ENCODE data around the gene MRPS14.
"Not testable (repeated sequence)": the region's sequence is repeated elsewhere in the genome, so short reads cannot be mapped to it uniquely, and the experiment has no call there.

Gene MRPS14

DNA sequence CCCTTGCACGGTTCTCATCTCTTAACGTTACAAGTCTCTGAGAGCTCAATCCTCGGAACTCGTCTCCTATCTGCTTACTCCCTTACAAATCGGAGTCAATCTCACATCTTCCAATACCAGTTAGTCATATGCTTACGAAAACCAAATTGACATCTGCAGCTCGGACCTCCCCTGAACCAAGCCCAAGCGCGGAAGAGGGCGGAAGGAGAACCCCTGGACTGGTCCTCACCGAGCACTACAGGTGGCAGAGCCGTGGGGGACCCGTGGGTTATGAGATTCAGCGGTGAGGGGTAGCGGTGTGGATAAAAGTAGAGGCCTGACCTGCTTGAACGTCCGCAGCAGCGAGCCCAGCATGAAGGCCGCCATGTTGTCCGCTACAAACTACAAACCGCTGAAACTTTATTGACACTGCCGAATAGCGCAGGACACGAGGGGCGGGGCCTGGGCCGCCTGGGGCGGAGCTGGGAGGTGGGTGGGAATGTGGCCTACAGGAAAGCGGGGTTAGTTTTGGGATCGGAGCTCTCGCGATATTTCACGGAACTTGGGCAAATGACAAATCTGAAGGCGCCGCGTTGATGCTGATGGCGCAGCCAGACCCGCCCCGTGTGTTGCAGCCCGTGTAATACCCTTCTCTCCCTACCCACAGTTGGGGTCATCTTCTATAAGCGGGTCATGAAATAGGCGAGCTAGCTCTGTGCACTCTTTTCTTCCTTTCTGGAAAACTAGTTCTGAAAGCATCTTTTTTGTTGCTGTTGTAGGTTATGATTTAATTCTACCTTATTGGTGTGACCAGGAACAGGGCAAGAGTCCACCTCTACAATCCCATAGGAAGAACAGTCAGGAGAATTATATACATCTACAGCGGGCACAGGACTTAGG is at the start of gene MRPS14:
MRPS14 (minus strand) TSS at position 383 of the 879 bp plus-strand sequence; CDS start at position 366, 17 bp downstream.
- DNase-seq, result peak; percentile 97

GRCh38 chr1:175072099-175072951 is 49.1 kb upstream of the MRPS14 start:
- no peak for DNase-seq

GRCh38 chr1:175071276-175071943 is 48.2 kb upstream of the MRPS14 start:
- no peak for DNase-seq

- no peak for DNase-seq
Observed at GRCh38 chr1:175070818-175071217, 47.6 kb upstream of the MRPS14 start.

- no peak for DNase-seq
Observed at GRCh38 chr1:175067362-175068106, 44.3 kb upstream of the MRPS14 start, which contains the start of gene TNN. Gene TNN (plus strand): TSS chr1:175067833. CDS start chr1:175077419, 9,586 bp downstream.

DNA sequence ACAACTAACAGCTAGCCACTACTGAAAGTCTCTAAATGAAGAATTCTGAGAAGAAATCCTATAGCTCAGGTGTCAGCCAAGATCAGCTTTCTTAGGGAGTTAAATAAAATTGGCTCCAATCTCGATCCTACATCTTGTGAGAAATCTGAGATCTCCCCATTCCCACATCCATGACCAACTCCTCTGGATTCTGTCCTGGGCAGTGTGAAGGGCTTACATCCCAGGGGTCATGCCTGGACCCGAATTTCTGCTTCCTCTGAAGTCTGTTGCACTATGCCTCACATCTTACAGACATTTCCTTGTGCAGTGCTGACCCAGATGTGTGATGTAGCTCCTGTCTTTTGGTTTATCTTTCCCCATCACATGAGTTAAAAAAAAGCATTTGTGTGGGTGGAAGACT is 39.6 kb upstream of the MRPS14 start:
- DNase-seq, result no peak

- DNase-seq, result no peak
Observed at GRCh38 chr1:175062339-175062738, 39.1 kb upstream of the MRPS14 start.

DNA sequence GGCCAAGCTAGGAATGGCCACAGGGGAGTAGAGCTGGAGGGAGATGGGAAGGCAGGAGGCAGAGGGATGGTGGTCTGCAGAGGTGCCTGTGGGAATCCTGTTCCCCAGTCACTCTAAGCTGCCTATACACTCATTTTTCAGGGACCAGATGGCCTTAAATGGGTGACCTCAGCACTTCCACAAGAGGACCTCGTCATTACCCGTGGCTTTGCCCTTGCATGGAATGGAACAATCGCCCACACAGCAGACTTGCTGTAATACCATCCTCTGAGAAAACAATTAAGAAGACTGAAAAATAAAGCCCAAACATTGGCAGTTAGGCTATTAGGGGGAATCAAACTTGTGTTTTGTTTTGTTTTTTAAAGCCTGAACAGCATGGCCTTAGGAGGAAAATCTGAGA is 31.5 kb upstream of the MRPS14 start:
- no peak for DNase-seq

- no peak for DNase-seq
Observed at GRCh38 chr1:175050992-175051391, 27.8 kb upstream of the MRPS14 start.

DNA sequence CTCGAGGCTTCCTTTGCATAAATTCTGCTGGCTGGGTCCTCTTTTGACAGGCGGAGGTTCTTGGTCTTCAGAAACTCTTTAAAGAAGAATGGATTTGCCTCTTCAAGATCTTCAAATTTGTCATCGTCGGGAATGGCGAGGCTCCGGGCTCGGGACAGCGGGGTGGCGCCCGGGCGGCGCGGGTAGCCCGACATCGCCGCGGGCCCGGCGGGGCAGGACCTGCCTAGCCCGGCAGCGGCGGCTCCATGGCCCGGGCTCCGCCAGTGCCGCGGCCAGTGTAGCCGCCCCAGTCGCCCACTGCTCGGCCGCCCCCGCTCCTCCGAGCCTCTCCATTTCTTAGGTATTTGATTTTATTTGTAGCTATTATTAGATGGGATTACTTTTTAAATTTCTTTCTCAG is 22.3 kb upstream of the MRPS14 start:
- no peak for DNase-seq

- DNase-seq, result no peak
Observed at GRCh38 chr1:175045097-175045496, 21.9 kb upstream of the MRPS14 start.

- not testable (repeated sequence) for DNase-seq
Observed at GRCh38 chr1:175044591-175044990, 21.4 kb upstream of the MRPS14 start.

GRCh38 chr1:175043824-175044223 is 20.6 kb upstream of the MRPS14 start:
- DNase-seq, result no peak

GRCh38 chr1:175042650-175043049 is 19.4 kb upstream of the MRPS14 start:
- no peak for DNase-seq

DNA sequence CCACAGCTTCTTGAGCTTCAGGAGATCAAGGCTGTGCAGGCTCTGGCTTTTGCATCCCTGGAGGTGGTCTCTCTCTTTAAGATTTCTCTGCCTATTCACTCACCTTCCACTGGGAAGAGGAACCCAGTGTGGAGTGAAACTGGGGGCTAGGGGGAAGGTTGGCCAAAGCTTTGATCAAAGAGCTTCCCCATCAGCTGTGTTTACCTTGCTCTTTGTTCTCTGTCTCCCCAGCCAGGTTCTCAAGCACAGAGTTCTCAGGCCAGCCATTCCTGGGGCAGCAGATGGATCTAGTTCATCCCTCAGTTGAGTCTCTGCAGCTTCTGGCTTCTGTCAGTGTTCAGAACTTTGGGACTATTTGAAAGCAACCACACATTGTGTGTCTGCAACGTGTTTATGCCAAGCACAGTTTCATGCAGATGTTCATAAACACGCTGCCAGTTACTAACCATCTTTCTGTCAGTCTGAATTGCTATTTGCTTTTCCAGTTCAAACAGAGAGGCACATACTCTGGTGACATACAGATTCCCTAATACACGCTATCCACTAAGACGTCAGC is 17.2 kb upstream of the MRPS14 start:
- DNase-seq, result no peak

DNA sequence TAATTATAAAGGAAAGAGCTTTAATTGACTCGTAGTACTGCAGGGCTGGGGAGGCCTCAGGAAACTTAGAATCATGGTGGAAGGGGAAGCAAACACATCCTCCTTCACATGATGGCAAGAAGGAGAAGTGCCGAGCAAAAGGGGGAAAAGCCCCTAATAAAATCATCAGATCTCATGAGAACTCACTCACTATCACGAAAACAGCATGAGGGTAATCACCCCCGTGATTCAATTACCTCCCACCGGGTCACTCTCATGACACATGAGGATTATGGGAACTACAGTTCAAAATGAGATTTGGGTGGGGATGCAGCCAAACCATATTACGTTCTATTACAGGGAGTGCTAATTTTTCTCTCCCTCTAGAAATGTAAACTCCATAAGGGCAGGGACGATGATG is 14.2 kb upstream of the MRPS14 start:
- no peak for DNase-seq

DNA sequence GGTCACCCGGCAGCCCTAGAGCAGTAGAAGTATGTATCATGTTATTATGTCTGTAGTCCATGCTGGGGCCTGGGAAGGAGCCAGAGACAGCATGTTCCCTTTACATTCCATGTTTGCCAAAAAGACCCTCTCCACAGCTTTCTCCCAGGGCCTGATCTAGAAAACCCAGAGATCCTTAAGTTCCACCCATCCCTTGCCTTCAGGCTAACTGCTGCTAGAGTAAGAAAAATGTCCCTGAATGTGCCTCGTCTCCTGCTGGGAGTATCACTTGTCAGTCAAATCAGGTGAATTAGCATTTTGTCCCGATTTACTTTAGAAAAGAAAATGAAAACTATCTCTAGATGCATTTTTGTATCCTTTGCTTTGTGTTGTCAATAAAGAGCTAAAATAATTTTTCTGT is 13.3 kb upstream of the MRPS14 start:
- no peak for DNase-seq

- no peak for DNase-seq
Observed at GRCh38 chr1:175035865-175036264, 12.6 kb upstream of the MRPS14 start.

GRCh38 chr1:175034775-175035174 is 11.6 kb upstream of the MRPS14 start:
- DNase-seq, result no peak

- DNase-seq, result no peak
Observed at GRCh38 chr1:175033953-175034352, 10.7 kb upstream of the MRPS14 start.

DNA sequence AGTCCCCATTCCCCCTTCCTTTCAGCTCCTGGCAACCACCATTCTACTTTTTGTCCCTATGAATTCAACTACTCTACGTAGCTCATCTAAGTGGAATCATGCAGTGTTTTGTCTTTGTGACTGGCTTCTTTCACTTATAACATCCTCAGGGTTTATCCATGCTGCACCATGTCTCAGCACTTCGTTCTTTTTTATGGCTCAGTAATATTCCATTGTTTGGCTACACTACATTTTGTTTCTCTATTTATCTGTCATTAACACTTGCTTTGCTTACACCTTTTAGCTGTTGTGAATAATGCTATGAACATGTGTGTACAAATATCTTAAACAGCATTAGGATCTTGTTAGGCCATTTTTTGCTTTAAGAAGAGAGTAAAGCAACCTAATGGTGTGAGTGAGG is 1.5 kb upstream of the MRPS14 start:
- no peak for DNase-seq

GRCh38 chr1:175023922-175024242 is 657 bp upstream of the MRPS14 start:
- not testable (repeated sequence) for DNase-seq
